ENCODE results near the gene TAF5L.
"Not testable (repeated sequence)": the region's sequence is repeated elsewhere in the genome, so short reads cannot be mapped to it uniquely, and the experiment has no call there.

Gene TAF5L

GRCh38 chr1:229563701-229564100, 62.2 kb downstream of the TAF5L start:
- DNase-seq (ENCODE audit: low read depth in 2 of 2), result peak; percentile 38 to 65
- H3K4me3 ChIP-seq (replicated peaks in 1 of 2; ENCODE audit: low read depth in 2 of 2, low read length in 2 of 2), result no peak overlapping the region
- no peak for TF ChIP-seq CTCF (IDR thresholded peaks at IDR 0.05; ENCODE audit: low read depth, low read length)

GRCh38 chr1:229563241-229563640, 62.7 kb downstream of the TAF5L start:
- TF ChIP-seq CTCF (IDR thresholded peaks at IDR 0.05; ENCODE audit: low read depth, low read length), result no peak
- H3K4me3 ChIP-seq (replicated peaks in 1 of 2; ENCODE audit: low read depth in 2 of 2, low read length in 2 of 2), result no peak overlapping the region
- no peak for DNase-seq (ENCODE audit: low read depth in 2 of 2)

- no peak for DNase-seq (ENCODE audit: low read depth in 2 of 2)
- H3K4me3 ChIP-seq (replicated peaks in 1 of 2; ENCODE audit: low read depth in 2 of 2, low read length in 2 of 2), result no peak overlapping the region
- TF ChIP-seq CTCF (IDR thresholded peaks at IDR 0.05; ENCODE audit: low read depth, low read length), result no peak
Measured at GRCh38 chr1:229562686-229563085, 63.2 kb downstream of the TAF5L start.

GRCh38 chr1:229561141-229561540, 64.8 kb downstream of the TAF5L start:
- no peak for DNase-seq (ENCODE audit: low read depth in 2 of 2)
- no peak overlapping the region for H3K4me3 ChIP-seq (replicated peaks in 1 of 2; ENCODE audit: low read depth in 2 of 2, low read length in 2 of 2)
- TF ChIP-seq CTCF (IDR thresholded peaks at IDR 0.05; ENCODE audit: low read depth, low read length), result no peak

GRCh38 chr1:229560124-229560523, 65.8 kb downstream of the TAF5L start:
- DNase-seq (ENCODE audit: low read depth in 2 of 2), result not testable (repeated sequence)

GRCh38 chr1:229559336-229559801, 66.6 kb downstream of the TAF5L start:
- peak overlapping the region; percentile 63 to 76 for H3K4me3 ChIP-seq (replicated peaks in 1 of 2; ENCODE audit: low read depth in 2 of 2, low read length in 2 of 2)
- not testable (repeated sequence) for DNase-seq (ENCODE audit: low read depth in 2 of 2)

More at GRCh38 chr1:229560124-229560523, 65.8 kb downstream of the TAF5L start:
- not testable (repeated sequence) for H3K4me3 ChIP-seq (replicated peaks in 1 of 2; ENCODE audit: low read depth in 2 of 2, low read length in 2 of 2)

- peak within 1 kb of the TSS; percentile 66 to 76 for H3K4me3 ChIP-seq (replicated peaks in 1 of 2; ENCODE audit: low read depth in 2 of 2, low read length in 2 of 2)
- peak; percentile 45 for TF ChIP-seq CTCF (IDR thresholded peaks at IDR 0.05; ENCODE audit: low read depth, low read length)
- DNase-seq (ENCODE audit: low read depth in 2 of 2), result peak; percentile 97 to 98
Measured at GRCh38 chr1:229558460-229559335, 67.2 kb downstream of the TAF5L start, which contains the start of gene ABCB10. TSS of gene ABCB10 (minus strand) at chr1:229558707. CDS start at chr1:229558652, 55 bp downstream.
